ENCODE data around the gene OR2A25. TPM values are rescaled to one million over a fixed set of nuclear protein-coding genes. Genes with fewer than 3 reads are reported as not detected.

OR2A25 gene
- not detected in 2 replicates for total RNA-seq

DNA sequence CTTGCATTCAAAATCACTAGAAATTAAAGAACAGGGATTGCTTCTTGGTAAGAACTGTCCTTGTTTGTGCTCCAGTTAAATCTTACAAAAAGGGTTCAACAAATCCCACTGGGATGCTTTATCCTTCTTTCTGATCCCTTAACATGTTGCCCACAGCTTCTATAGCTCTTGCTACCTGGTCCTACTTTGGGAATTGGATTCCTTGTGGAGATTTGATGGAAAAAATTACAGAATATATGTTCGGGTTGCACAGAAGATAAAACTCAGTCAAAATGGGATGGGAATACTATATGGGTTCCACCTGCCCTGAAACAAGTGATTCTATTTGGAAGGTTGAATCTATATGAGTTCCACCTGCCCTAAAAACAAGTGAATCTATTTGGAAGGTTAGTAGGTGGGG, at the start of gene OR2A25:
Gene OR2A25, plus strand, starts transcription at position 301 of the 400 bp plus-strand sequence. CDS start 4,409 bp downstream, outside the sequence.

GRCh38 chr7:144048648-144049047, 21.0 kb upstream of the OR2A25 start, which contains the start of gene OR2A5:
OR2A5 (plus strand) TSS chr7:144048948; CDS start chr7:144050402, 1,454 bp downstream.

GRCh38 chr7:144085978-144086377, 16.4 kb downstream of the OR2A25 start, which contains the start of gene OR2A12:
OR2A12 (plus strand) TSS chr7:144086278; CDS start chr7:144095108, 8,830 bp downstream.

DNA sequence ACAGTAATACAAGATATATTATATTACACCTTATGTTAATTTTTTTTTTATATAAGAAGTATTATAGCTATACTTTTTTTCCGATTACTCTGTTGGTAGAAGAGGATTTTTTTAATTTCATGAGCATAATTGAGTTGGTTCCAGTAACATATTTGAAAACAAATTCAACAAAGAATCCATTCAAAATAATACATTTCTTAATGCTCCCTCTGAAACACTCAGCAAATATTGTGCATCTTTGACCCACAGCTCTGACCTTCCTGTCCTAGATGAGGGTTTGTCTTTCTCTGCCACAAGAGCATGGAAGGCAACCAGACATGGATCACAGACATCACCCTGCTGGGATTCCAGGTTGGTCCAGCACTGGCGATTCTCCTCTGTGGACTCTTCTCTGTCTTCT, 39.7 kb downstream of the OR2A25 start, which contains the start of gene OR2A2:
Gene OR2A2, plus strand, starts transcription at position 301 of the 400 bp plus-strand sequence. Its CDS starts 0 bp downstream, at position 301.

GRCh38 chr7:144122876-144123275, 53.3 kb downstream of the OR2A25 start, which contains the start of gene OR2A14:
OR2A14 (plus strand) TSS chr7:144123176; CDS start chr7:144129113, 5,937 bp downstream.

Other genes starting within 250 kb of the OR2A25 start
- gene TCAF1, start 167.6 kb upstream of the OR2A25 start, total RNA-seq, result 76.6 and 100 TPM in 2 replicates
- not detected in 2 replicates for gene OR2F2, start 134.6 kb upstream of the OR2A25 start, total RNA-seq
- gene OR2F1, start 115.0 kb upstream of the OR2A25 start, total RNA-seq, result under 0.01 TPM in 1 of 2 replicates, not detected in the other
- not detected in 2 replicates for gene OR6B1, start 69.5 kb upstream of the OR2A25 start, total RNA-seq
- not detected in 2 replicates for gene OR2A5, start 20.9 kb upstream of the OR2A25 start, total RNA-seq
- not detected in 2 replicates for gene OR2A12, start 16.5 kb downstream of the OR2A25 start, total RNA-seq
- gene OR2A2, start 39.8 kb downstream of the OR2A25 start, total RNA-seq, result not detected in 2 replicates
- not detected in 2 replicates for gene OR2A14, start 53.4 kb downstream of the OR2A25 start, total RNA-seq
- gene CTAGE4, start 113.7 kb downstream of the OR2A25 start, total RNA-seq, result 1.3 and 2.0 TPM in 2 replicates
- 2.3 and 2.8 TPM in 2 replicates for gene ARHGEF35, start 126.0 kb downstream of the OR2A25 start, total RNA-seq
- gene OR2A42, start 169.8 kb downstream of the OR2A25 start, total RNA-seq, result 0.15 TPM in 1 of 2 replicates, not detected in the other
- gene OR2A7, start 195.0 kb downstream of the OR2A25 start, total RNA-seq, result 0.29 and 0.33 TPM in 2 replicates
- not detected in 2 replicates for gene CTAGE8, start 199.5 kb downstream of the OR2A25 start, total RNA-seq
- gene OR2A1, start 242.6 kb downstream of the OR2A25 start, total RNA-seq, result under 0.01 and 0.15 TPM in 2 replicates

Data from smooth muscle cell of trachea (primary cell).